Measurements from ENCODE around the gene TENT5C. TPM values are rescaled to one million over a fixed set of nuclear protein-coding genes. Genes with fewer than 3 reads are reported as not detected.

TENT5C gene
- total RNA-seq, 2 donors from 2014 or later, result 5.4 to 6.9 TPM

DNA sequence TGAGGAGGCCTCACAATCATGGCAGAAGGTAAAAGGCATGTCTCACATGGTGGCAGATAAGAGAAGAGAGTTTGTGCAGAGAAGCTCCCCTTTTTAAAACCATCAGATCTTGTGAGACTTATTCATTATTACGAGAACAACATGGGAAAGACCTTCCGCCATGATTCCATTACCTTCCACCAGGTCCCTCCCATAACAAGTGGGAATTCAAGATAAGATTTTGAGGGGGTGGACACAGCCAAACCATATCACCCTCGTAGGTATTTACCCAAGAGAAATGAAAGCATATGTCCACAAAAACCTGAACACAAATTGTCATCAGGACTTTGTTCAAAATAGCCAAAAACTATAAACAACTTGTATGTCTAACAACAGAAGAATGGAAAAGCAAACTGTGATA, 45.9 kb upstream of the TENT5C start:
- no peaks in the 10 kb centered on the region for H3K27me3 ChIP-seq (replicated peaks; ENCODE audit: insufficient read depth)
- no peak for DNase-seq (ENCODE audit: low spot score)
- ATAC-seq (ENCODE audit: insufficient number of reproducible peaks, low FRiP score, low read depth), result no peak
- TF ChIP-seq, protein P1, sequence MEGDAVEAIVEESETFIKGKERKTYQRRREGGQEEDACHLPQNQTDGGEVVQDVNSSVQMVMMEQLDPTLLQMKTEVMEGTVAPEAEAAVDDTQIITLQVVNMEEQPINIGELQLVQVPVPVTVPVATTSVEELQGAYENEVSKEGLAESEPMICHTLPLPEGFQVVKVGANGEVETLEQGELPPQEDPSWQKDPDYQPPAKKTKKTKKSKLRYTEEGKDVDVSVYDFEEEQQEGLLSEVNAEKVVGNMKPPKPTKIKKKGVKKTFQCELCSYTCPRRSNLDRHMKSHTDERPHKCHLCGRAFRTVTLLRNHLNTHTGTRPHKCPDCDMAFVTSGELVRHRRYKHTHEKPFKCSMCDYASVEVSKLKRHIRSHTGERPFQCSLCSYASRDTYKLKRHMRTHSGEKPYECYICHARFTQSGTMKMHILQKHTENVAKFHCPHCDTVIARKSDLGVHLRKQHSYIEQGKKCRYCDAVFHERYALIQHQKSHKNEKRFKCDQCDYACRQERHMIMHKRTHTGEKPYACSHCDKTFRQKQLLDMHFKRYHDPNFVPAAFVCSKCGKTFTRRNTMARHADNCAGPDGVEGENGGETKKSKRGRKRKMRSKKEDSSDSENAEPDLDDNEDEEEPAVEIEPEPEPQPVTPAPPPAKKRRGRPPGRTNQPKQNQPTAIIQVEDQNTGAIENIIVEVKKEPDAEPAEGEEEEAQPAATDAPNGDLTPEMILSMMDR (IDR thresholded peaks at IDR 0.05), result no peak
- H3K4me3 ChIP-seq, result no peak overlapping the region
- no peak overlapping the region for H3K27ac ChIP-seq
- no peaks in the 10 kb centered on the region for H3K36me3 ChIP-seq
- no peaks in the 10 kb centered on the region for H3K9me3 ChIP-seq
- peaks cover 0 to 9% of the 10 kb centered on the region in 2 donors for H3K4me1 ChIP-seq (ENCODE audit: control insufficient read depth in 1 of 2, low read depth in 2 of 2)

DNA sequence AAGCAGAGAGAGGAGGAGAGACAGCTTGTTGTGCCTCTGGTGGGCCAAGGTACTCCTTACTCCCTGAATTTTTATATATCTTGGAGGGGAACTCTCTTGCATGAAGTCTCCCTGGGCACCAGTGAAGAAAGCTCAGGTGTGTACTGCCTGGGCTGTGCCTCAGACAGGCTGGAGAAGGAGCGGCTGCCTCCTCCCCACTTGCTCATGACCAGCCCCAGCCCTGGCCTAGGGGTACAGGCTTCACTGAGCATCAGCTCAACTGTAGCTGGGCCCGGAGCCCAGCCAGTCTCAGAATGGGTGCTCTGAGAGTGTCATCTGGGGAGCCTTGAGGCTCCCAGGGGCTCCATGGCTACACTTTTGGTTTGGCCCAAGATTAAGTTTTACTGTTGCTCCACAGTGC, 44.8 kb upstream of the TENT5C start:
- ATAC-seq (ENCODE audit: insufficient number of reproducible peaks, low FRiP score, low read depth) (no peak), DNase-seq (ENCODE audit: low spot score) (no peak)
- no peak overlapping the region for H3K27ac ChIP-seq
- no peaks in the 10 kb centered on the region for H3K36me3 ChIP-seq
- H3K4me1 ChIP-seq (ENCODE audit: control insufficient read depth in 1 of 2, low read depth in 2 of 2), result peaks cover 0 to 9% of the 10 kb centered on the region in 2 donors
- TF ChIP-seq, protein P1 (IDR thresholded peaks at IDR 0.05), result no peak
- no peak overlapping the region for H3K4me3 ChIP-seq
- H3K27me3 ChIP-seq (replicated peaks; ENCODE audit: insufficient read depth), result no peaks in the 10 kb centered on the region
- H3K9me3 ChIP-seq, result no peaks in the 10 kb centered on the region

DNA sequence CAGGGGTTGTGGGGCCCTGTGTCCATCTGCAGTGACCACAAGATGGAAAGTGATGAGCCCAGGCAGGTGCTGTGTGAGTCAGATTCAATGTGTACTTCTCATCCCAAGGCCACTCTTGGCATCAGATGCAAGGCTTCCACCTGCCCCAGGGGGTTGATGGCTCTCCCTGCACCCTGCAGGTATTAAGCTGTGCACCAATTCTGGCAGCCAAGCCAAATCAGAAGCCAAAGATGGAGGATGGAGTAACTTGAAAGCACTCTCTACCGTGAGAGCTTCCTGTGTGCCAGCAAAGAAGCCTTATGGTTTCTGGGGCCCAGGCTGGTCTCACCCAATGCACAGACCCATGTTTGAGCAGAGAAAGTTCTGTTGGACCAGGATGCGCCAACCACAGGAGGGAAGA, 44.3 kb upstream of the TENT5C start:
- no peak for DNase-seq (ENCODE audit: low spot score)

DNA sequence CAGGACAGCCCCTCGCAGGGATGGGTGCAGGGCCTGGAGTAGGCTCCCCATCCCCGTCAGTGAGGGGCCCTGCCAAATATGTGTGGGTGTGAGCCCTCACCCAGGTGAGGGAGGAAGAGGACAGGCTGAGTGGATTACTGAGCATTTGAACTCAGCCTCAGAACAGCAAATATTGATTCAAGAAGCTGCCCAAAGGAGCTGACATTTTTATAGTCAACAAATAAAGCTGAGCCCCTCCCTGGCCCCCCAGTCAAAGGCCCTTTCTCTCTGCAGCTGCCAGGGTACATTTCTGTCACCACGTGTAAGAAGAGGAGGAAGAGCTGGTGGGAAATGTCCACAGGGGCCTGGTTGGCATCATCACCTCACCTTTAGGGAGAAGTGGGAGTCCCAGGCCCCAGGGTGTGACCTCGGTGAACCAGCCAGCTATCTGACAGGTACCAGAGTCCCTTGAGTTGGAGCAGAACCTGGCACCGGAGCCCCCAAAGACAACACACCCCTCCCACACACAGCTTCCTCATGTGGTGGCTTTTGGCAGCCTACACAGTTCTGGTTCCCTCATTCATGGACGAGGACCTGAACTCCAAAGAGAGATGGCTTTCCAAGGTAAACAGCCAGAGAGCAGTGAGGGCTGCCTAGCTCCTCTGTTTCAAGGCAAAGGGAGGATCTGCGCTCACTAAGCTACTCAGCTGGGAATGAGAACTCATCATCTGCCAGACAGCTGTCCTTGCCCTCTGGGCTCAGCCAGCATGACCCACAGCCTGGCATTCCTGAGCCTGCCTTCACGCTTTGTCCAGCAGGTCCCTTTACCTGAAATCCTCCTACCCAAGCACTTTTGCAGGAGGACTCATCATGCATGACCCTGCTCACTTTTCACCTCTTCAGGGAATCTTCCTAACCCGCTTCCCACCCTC, 43.0 kb upstream of the TENT5C start:
- no peaks in the 10 kb centered on the region for H3K36me3 ChIP-seq
- H3K27ac ChIP-seq, result no peak overlapping the region
- H3K27me3 ChIP-seq (replicated peaks; ENCODE audit: insufficient read depth), result no peaks in the 10 kb centered on the region
- no peak for DNase-seq (ENCODE audit: low spot score)
- TF ChIP-seq, protein P1 (IDR thresholded peaks at IDR 0.05), result no peak
- H3K9me3 ChIP-seq, result no peaks in the 10 kb centered on the region
- H3K4me1 ChIP-seq (ENCODE audit: control insufficient read depth in 1 of 2, low read depth in 2 of 2), result peaks cover 0 to 9% of the 10 kb centered on the region in 2 donors
- no peak for ATAC-seq (ENCODE audit: insufficient number of reproducible peaks, low FRiP score, low read depth)
- H3K4me3 ChIP-seq, result no peak overlapping the region

More for the DNA sequence above, 44.3 kb upstream of the TENT5C start:
- Histone ChIP-seq H3K36me3 (no peaks in the 10 kb centered on the region), H3K9me3 (no peaks in the 10 kb centered on the region), H3K27ac (no peak overlapping the region), H3K27me3 (replicated peaks; ENCODE audit: insufficient read depth) (no peaks in the 10 kb centered on the region), H3K4me3 (no peak overlapping the region), H3K4me1 (ENCODE audit: control insufficient read depth in 1 of 2, low read depth in 2 of 2) (peaks cover 0 to 9% of the 10 kb centered on the region in 2 donors)
- ATAC-seq (ENCODE audit: insufficient number of reproducible peaks, low FRiP score, low read depth), result no peak
- TF ChIP-seq, protein P1 (IDR thresholded peaks at IDR 0.05), result no peak

DNA sequence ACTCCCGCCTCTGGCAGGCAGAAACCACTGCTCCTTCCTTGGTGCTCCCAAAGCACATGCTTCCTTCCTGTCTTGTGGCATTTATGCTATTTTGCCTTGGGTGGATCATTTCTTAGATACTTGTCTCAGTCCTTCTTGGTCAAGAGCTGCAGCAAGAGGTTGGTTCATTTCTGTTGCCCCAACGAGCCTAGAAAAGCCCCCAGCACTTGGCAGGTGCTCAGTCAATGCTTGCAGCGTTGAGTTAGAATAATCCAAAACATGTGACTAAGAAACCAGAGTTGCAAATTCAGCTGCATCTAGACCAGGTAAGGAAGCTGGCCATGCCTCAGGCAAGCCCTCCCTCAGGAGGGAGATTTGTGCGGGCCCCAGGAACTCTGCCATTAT, 42.4 kb upstream of the TENT5C start:
- Histone ChIP-seq H3K36me3 (no peaks in the 10 kb centered on the region), H3K4me3 (no peak overlapping the region), H3K27me3 (replicated peaks; ENCODE audit: insufficient read depth) (no peaks in the 10 kb centered on the region), H3K9me3 (no peaks in the 10 kb centered on the region), H3K4me1 (ENCODE audit: control insufficient read depth in 1 of 2, low read depth in 2 of 2) (peaks cover 0 to 9% of the 10 kb centered on the region in 2 donors), H3K27ac (no peak overlapping the region)
- TF ChIP-seq, protein P1 (IDR thresholded peaks at IDR 0.05), result no peak
- DNase-seq (ENCODE audit: low spot score), result no peak
- ATAC-seq (ENCODE audit: insufficient number of reproducible peaks, low FRiP score, low read depth), result no peak

All from thoracic aorta (tissue), 2 donors.